Measurements from ENCODE around the gene TENM4. TPM values are rescaled to one million over a fixed set of nuclear protein-coding genes. Genes with fewer than 3 reads are reported as not detected.

Gene TENM4
- total and polyA plus RNA-seq, 11 donors: 0.08 to 6.4 (median 1.0) TPM

DNA sequence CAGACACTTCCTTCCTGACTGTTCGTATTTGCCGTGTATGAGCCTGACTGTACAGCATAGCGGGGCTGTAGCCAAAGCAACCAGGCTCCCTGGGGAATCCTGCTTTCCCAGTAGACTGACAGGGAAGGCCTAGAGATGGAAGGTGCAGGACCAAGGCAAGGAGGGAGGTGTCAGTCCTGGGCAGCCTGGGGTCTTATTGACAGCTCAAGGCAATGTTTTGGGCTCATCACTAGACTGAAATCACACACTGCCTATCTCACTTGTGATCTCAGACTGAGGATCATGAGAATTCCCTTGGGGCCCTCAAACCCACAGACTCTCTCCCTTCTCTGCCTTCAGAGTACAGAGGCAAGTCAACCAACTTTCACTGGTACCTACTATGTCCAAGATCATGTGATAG is 519.3 kb downstream of the TENM4 start:
- no peaks in the 10 kb centered on the region for H3K4me1 ChIP-seq
- H3K27me3 ChIP-seq: peaks cover 0 to 7% (median 0%) of the 10 kb centered on the region in 9 donors
- TF ChIP-seq, protein P1, sequence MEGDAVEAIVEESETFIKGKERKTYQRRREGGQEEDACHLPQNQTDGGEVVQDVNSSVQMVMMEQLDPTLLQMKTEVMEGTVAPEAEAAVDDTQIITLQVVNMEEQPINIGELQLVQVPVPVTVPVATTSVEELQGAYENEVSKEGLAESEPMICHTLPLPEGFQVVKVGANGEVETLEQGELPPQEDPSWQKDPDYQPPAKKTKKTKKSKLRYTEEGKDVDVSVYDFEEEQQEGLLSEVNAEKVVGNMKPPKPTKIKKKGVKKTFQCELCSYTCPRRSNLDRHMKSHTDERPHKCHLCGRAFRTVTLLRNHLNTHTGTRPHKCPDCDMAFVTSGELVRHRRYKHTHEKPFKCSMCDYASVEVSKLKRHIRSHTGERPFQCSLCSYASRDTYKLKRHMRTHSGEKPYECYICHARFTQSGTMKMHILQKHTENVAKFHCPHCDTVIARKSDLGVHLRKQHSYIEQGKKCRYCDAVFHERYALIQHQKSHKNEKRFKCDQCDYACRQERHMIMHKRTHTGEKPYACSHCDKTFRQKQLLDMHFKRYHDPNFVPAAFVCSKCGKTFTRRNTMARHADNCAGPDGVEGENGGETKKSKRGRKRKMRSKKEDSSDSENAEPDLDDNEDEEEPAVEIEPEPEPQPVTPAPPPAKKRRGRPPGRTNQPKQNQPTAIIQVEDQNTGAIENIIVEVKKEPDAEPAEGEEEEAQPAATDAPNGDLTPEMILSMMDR (IDR thresholded peaks at IDR 0.05): no peak
- no peak for TF ChIP-seq POLR2A (IDR thresholded peaks at IDR 0.05)
- no peak overlapping the region for H3K27ac ChIP-seq
- ATAC-seq (no peak), DNase-seq (no peak)
- 64 to 77% (median 74%) methylated on average over 3 of the region's 3 CpGs for WGBS, 4 donors
- H3K4me3 ChIP-seq: no peak overlapping the region
- H3K36me3 ChIP-seq: no peaks in the 10 kb centered on the region
- H3K9me3 ChIP-seq: no peaks in the 10 kb centered on the region
- intact Hi-C loops (cut with DNase I): no loop called here

DNA sequence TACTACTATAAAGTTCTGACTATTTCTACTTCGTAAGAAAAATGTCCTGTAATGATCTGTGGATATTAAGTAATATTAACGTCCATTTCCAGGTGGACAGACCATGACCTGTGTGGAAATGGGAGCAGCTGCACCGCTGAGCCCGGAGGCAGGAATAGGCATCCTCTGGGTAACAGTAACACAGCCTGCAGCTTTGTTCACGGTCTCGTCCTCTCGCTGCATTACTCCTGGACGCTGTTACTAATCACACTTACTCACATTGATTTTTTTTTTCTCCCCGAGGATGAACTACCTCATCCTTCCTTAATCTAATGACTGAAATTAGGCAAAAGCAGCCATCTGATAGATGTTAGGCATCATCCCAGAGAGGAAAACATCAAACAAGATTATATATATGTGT is 520.5 kb downstream of the TENM4 start:
- Histone ChIP-seq H3K4me1 (no peaks in the 10 kb centered on the region), H3K9me3 (no peaks in the 10 kb centered on the region), H3K27ac (no peak overlapping the region), H3K4me3 (no peak overlapping the region), H3K27me3 (peaks cover 0 to 7% (median 0%) of the 10 kb centered on the region in 9 donors), H3K36me3 (no peaks in the 10 kb centered on the region)
- ATAC-seq (no peak), DNase-seq (no peak)
- no peak for TF ChIP-seq POLR2A (IDR thresholded peaks at IDR 0.05)
- TF ChIP-seq, protein P1 (IDR thresholded peaks at IDR 0.05): no peak
- 78 to 88% (median 81%) methylated on average over 9 of the region's 9 CpGs for WGBS, 4 donors
- intact Hi-C loops (cut with DNase I): no loop called here

DNA sequence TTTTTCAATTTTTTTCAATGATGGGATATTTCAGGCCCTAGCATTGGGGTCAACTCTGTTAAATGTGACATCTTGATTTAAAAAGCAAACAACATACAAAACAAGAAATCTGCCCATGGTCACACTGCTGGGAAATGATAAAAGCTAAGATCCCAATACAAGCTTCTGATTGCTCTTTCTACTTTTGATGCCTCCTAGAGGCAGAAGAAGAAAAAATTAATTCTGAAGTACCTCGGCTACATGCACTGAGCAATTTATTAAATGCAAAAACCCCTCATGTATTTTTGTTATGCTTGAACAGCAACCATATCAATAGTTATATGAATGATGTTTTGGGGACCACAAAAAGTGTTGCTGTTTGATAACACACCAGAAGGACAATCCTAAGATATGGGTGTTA is 524.1 kb downstream of the TENM4 start:
- DNase-seq (no peak), ATAC-seq (no peak)
- no peaks in the 10 kb centered on the region for H3K36me3 ChIP-seq
- H3K27ac ChIP-seq: no peak overlapping the region
- WGBS, 4 donors: 81 to 92% (median 89%) methylated on average over 1 of the region's 1 CpG
- peaks cover 0 to 7% (median 0%) of the 10 kb centered on the region in 12 donors for H3K4me1 ChIP-seq
- TF ChIP-seq, protein P1 (IDR thresholded peaks at IDR 0.05): no peak
- TF ChIP-seq POLR2A (IDR thresholded peaks at IDR 0.05): no peak
- H3K27me3 ChIP-seq: peaks cover 0 to 7% (median 0%) of the 10 kb centered on the region in 9 donors
- no peaks in the 10 kb centered on the region for H3K9me3 ChIP-seq
- intact Hi-C loops (cut with DNase I): no loop called here
- H3K4me3 ChIP-seq: no peak overlapping the region

DNA sequence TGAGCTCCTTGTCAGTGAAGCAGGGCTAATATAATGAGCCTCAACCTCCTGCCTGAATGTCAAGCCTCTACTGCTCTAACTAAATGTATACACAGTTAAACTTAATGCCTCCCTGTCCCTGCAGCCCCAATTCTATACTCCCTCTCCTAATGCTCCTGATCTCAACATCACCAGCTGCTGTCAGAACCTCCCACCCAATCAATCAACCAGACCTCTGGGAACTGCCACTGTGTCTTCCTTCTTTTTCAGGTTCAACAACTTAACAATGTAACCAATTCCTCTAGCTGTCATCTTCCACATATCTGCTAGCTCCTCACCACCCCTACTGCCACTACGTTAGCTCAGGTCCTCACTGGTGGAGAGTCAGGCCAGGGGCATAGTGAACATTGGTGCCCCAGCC is 526.3 kb downstream of the TENM4 start:
- Histone ChIP-seq H3K27ac (no peak overlapping the region), H3K36me3 (no peaks in the 10 kb centered on the region), H3K4me1 (peaks cover 0 to 7% (median 0%) of the 10 kb centered on the region in 12 donors), H3K27me3 (peaks cover 0 to 7% (median 0%) of the 10 kb centered on the region in 9 donors), H3K4me3 (no peak overlapping the region), H3K9me3 (no peaks in the 10 kb centered on the region)
- 39 to 91% (median 81%) methylated on average over 1 of the region's 1 CpG for WGBS, 4 donors
- TF ChIP-seq, protein P1 (IDR thresholded peaks at IDR 0.05): no peak
- no peak for TF ChIP-seq POLR2A (IDR thresholded peaks at IDR 0.05)
- intact Hi-C loops (cut with DNase I): no loop called here
- DNase-seq (no peak), ATAC-seq (no peak)

Data from heart left ventricle (tissue), 16 donors.